Thoracic aorta (tissue), 2 donors: Measurements from ENCODE around the gene ID4. TPM values are rescaled to one million over a fixed set of nuclear protein-coding genes. Genes with fewer than 3 reads are reported as not detected.
A peak's percentile ranks its signal among the peaks of the same experiment; 100 is the strongest.

Source experiments
- ATAC-seq: fragments of 150-250 bp; one replicate; pipeline ENCODE4 v1.8.0; 2017; ENCODE audit warnings: low read depth; ENCODE audit not compliant: insufficient number of reproducible peaks, low FRiP score
- DNase-seq: peaks from one replicate; pipeline ENCODE4 v3.0.0-alpha.2; 2020; ENCODE audit warnings: low spot score
- H3K27ac ChIP-seq, 2 donors: fragments of 200-600 bp; sonication (generic); 1 replicate in 1 of 2; 2 replicates in 1 of 2; pipeline ENCODE4 v1.5.1; 2016; ENCODE audit warnings: mild to moderate bottlenecking in 2 of 2, moderate library complexity in 2 of 2
- H3K27me3 ChIP-seq: fragments of 200-600 bp; sonication (generic); replicated peaks from 2 replicates; pipeline ENCODE4 v1.6.0; 2016; ENCODE audit warnings: mild to moderate bottlenecking; ENCODE audit not compliant: insufficient read depth
- H3K36me3 ChIP-seq: fragments of 200-600 bp; sonication (generic); one replicate; pipeline ENCODE4 v1.5.1; 2016
- H3K4me1 ChIP-seq, 2 donors: fragments of 200-600 bp; sonication (generic); 1 replicate in 1 of 2; 2 replicates in 1 of 2; pipeline versions ENCODE4 v1.5.1 to v1.6.0; 2016; ENCODE audit warnings: low read depth in 2 of 2, mild to moderate bottlenecking in 1 of 2; ENCODE audit not compliant: control insufficient read depth in 1 of 2
- H3K4me3 ChIP-seq: fragments of 200-600 bp; sonication (generic); 2 replicates; pipeline ENCODE4 v1.5.1; 2016; ENCODE audit warnings: mild to moderate bottlenecking
- H3K9me3 ChIP-seq: fragments of 200-600 bp; sonication (generic); 2 replicates; pipeline ENCODE4 v1.5.1; 2016
- total RNA-seq, 2 donors: library from RNA; depleted of rRNA; stranded (reverse); fragments of >200 nt; gene quantifications; one replicate each; pipeline versions ENCODE4 v1.1.0 to v1.2.3, GENCODE V29; 2016
- TF ChIP-seq, protein P1 (sequence below): fragments of 200-600 bp; sonication (generic); IDR thresholded peaks from one replicate; pipeline ENCODE4 v1.5.1; 2019; ENCODE audit warnings: antibody characterized with exemption

ID4 gene
- total RNA-seq, 2 donors from 2014 or later: 83.3 to 130 TPM

DNA sequence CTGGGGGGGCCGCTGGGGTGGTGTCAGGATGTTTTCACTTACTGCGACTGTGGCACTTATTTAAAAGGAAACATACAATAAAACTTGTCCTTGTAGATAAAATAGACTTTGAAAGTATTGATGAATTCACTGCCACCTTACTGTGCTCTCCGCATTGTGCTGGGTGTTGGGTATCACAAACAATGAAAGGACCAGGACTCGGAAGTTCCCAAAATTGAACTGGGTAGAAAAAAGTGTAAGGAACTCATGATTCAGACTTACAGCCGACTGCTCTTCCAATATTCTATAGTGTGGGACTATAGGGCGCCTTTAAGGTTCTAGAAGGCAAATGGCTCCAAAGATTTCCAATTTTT lies 32.1 kb upstream of the ID4 start:
- TF ChIP-seq, protein P1, sequence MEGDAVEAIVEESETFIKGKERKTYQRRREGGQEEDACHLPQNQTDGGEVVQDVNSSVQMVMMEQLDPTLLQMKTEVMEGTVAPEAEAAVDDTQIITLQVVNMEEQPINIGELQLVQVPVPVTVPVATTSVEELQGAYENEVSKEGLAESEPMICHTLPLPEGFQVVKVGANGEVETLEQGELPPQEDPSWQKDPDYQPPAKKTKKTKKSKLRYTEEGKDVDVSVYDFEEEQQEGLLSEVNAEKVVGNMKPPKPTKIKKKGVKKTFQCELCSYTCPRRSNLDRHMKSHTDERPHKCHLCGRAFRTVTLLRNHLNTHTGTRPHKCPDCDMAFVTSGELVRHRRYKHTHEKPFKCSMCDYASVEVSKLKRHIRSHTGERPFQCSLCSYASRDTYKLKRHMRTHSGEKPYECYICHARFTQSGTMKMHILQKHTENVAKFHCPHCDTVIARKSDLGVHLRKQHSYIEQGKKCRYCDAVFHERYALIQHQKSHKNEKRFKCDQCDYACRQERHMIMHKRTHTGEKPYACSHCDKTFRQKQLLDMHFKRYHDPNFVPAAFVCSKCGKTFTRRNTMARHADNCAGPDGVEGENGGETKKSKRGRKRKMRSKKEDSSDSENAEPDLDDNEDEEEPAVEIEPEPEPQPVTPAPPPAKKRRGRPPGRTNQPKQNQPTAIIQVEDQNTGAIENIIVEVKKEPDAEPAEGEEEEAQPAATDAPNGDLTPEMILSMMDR: no peak
- ATAC-seq: no peak
- Histone ChIP-seq H3K36me3 (no peaks in the 10 kb centered on the region), H3K4me3 (peak overlapping the region; percentile 84), H3K4me1 (peaks cover 5 to 38% of the 10 kb centered on the region in 2 donors), H3K27ac (peak overlapping the region; percentile 95 to 99), H3K27me3 (no peaks in the 10 kb centered on the region), H3K9me3 (no peaks in the 10 kb centered on the region)
- no peak for DNase-seq

DNA sequence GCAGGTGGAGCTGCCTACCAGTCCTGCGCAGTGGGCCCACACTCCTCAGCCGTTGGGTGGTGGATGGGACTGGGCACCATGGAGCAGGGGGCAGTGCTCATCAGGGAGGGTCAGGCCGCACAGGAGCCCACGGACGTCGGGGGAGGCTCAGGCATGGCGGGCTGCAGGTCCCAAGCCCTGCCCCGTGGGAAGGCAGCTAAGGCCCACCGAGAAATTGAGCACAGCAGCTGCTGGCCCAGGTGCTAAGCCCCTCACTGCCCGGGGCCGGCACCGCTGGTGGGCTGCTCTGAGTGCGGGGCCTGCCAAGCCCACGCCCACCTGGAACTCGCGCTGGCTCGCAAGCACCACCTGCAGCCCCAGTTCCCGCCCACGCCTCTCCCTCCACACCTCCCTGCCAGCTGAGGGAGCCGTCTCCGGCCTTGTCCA lies 30.2 kb upstream of the ID4 start:
- ATAC-seq (no peak), DNase-seq (no peak)
- H3K9me3 ChIP-seq: no peaks in the 10 kb centered on the region
- H3K36me3 ChIP-seq: no peaks in the 10 kb centered on the region
- no peaks in the 10 kb centered on the region for H3K27me3 ChIP-seq
- TF ChIP-seq, protein P1: no peak
- peaks cover 5 to 28% of the 10 kb centered on the region in 2 donors for H3K4me1 ChIP-seq
- no peak overlapping the region for H3K4me3 ChIP-seq
- no peak overlapping the region for H3K27ac ChIP-seq

DNA sequence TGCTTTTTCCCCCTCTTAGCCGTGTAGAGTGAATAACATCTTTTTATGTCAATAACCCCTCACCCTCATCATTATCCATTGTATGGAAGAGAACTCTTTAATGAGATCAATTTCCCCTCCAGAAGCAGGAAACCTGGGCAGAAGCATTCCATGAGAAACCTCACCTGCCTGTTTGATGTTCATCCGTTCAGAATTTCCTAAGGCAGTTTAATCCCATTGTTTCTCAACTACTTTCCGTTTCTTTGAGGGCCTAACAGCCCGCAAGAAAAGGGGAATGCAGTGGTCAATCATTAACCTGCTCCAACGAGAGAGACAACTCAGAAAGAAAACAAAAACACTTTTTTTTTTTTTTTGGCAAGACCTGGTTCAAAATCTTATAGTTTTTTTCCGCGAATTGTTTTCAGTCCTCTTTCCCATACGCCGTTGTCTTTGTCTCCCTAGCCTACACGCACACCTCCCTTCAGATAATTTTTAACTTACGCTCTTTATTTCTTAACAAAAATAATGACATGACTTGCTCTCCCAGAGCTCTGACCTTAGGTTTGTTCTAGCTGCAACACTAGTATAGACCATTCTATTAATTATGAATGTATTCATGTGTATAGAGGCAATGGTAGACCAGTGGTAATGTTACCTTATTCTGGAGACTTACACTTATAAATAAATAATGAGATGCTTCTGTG lies 25.6 kb upstream of the ID4 start:
- ATAC-seq (no peak), DNase-seq (no peak)
- Histone ChIP-seq H3K36me3 (no peaks in the 10 kb centered on the region), H3K4me3 (no peak overlapping the region), H3K4me1 (no peaks in the 10 kb centered on the region), H3K9me3 (no peaks in the 10 kb centered on the region), H3K27ac (no peak overlapping the region), H3K27me3 (no peaks in the 10 kb centered on the region)
- TF ChIP-seq, protein P1: no peak

DNA sequence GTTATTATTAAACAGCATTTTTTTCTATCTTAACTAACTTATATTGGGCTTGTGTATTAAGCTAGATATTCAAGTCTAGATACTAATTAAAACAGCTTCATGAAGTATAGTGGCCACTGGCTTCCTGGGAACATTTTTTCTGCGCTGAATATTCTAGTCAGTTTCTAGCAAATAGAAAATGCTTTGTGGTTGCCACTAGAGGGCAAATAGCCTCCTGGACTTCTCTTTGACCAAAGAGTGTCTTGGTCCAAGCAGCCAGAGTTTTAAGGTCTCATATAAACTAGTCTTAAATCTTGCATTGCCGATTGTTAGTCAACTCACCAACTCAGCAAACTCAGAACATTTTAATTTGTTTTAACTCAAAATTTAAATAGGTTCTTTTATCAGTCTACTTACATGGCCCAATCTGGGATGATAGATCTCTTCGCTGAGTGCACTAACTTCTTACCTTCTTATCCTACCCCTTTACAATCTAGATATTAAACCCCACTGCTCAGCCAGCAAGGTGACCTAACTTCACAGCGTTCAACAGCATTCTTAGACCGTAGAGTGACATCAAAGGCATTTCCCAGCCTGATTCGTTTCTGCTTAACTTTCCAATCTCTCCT lies 24.6 kb upstream of the ID4 start:
- no peak for DNase-seq
- Histone ChIP-seq H3K36me3 (no peaks in the 10 kb centered on the region), H3K4me1 (no peaks in the 10 kb centered on the region), H3K4me3 (no peak overlapping the region), H3K9me3 (no peaks in the 10 kb centered on the region), H3K27me3 (no peaks in the 10 kb centered on the region), H3K27ac (no peak overlapping the region)
- no peak for ATAC-seq
- TF ChIP-seq, protein P1: peak; percentile 70

DNA sequence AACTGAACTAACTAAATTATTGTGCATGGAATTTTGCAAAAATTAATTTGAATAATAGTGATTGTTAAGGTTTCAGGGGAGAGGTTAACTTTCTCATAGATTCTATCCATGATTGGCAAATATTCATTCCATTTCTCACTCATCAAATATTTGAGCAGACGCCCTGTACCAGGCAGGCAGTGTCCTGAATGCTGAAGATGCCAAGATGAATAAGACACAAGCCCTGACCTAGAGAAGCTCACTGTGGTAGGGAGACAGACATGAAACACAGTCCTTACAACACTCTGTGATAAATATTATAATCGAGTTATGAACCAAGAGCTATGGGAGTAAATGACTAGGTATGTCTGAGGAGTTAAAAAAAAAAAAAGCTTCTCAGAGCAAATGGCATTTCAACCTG lies 18.4 kb upstream of the ID4 start:
- no peaks in the 10 kb centered on the region for H3K36me3 ChIP-seq
- no peak overlapping the region for H3K27ac ChIP-seq
- DNase-seq: no peak
- H3K9me3 ChIP-seq: no peaks in the 10 kb centered on the region
- no peak overlapping the region for H3K4me3 ChIP-seq
- no peaks in the 10 kb centered on the region for H3K4me1 ChIP-seq
- TF ChIP-seq, protein P1: no peak
- no peak for ATAC-seq
- H3K27me3 ChIP-seq: no peaks in the 10 kb centered on the region
